HFF-Myc (cell line): Measurements from ENCODE around the gene VAMP8.

Experiments
- DNase-seq: peaks from one replicate; pipeline ENCODE4 v3.0.0-alpha.2; 2011; ENCODE audit warnings: low read depth; ENCODE audit errors: extremely low read depth
- H3K4me3 ChIP-seq: replicated peaks from 2 replicates; pipeline ENCODE4 v1.5.1; 2011; ENCODE audit warnings: low read depth, mild to moderate bottlenecking, control low read depth, low read length
- TF ChIP-seq, protein P1 (sequence below): IDR thresholded peaks from 2 replicates; pipeline ENCODE4 v1.5.1; 2012; ENCODE audit warnings: mild to moderate bottlenecking, low read depth, low read length, control low read depth; ENCODE audit errors: missing control alignments

VAMP8 gene

DNA sequence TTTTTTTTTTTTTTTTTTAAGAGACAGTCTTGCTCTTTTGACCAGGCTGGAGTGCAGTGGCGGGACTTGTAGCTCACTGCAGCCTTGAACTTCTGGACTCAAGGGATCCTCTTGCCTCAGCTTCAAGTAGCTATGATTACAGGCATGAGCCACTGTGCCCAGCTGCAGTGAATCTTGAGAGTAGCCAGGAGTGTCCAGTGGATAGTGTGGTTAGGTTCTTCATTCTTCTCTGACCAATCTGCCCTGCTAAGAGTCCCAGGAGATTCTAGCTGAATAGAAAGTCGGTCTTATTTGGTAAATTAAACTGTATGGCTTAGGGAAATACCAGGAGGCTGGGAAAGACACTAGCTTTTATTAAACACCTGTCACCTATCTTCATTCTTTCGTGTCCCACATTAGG, 53.9 kb downstream of the VAMP8 start:
- TF ChIP-seq, protein P1, sequence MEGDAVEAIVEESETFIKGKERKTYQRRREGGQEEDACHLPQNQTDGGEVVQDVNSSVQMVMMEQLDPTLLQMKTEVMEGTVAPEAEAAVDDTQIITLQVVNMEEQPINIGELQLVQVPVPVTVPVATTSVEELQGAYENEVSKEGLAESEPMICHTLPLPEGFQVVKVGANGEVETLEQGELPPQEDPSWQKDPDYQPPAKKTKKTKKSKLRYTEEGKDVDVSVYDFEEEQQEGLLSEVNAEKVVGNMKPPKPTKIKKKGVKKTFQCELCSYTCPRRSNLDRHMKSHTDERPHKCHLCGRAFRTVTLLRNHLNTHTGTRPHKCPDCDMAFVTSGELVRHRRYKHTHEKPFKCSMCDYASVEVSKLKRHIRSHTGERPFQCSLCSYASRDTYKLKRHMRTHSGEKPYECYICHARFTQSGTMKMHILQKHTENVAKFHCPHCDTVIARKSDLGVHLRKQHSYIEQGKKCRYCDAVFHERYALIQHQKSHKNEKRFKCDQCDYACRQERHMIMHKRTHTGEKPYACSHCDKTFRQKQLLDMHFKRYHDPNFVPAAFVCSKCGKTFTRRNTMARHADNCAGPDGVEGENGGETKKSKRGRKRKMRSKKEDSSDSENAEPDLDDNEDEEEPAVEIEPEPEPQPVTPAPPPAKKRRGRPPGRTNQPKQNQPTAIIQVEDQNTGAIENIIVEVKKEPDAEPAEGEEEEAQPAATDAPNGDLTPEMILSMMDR = no peak
- no peak overlapping the region for H3K4me3 ChIP-seq
- DNase-seq = no peak
